Osteoblast (primary cell): ENCODE measurements around the gene OLFML1. TPM values are rescaled to one million over a fixed set of nuclear protein-coding genes. Genes with fewer than 3 reads are reported as not detected.
A peak's percentile ranks its signal among the peaks of the same experiment; 100 is the strongest.

ENCODE experiments used
- DNase-seq: peaks from one replicate; pipeline ENCODE4 v3.0.0; 2011; ENCODE audit warnings: low spot score, mixed read lengths; ENCODE audit not compliant: insufficient read length; ENCODE audit errors: missing footprints
- H2AFZ ChIP-seq: 2 replicates; pipeline ENCODE4 v1.6.0; 2011; ENCODE audit warnings: mild to moderate bottlenecking, low read length
- H3K27ac ChIP-seq: 2 replicates; pipeline ENCODE4 v1.5.1; 2011; ENCODE audit warnings: mild to moderate bottlenecking, low read depth, low read length, moderate library complexity
- H3K27me3 ChIP-seq: 2 replicates; pipeline ENCODE4 v1.6.0; 2012; ENCODE audit warnings: mild to moderate bottlenecking, control low read depth, inconsistent platforms, low read length, moderate library complexity; ENCODE audit not compliant: insufficient read depth
- H3K36me3 ChIP-seq: 2 replicates; pipeline ENCODE4 v1.5.1; 2011; ENCODE audit warnings: mild to moderate bottlenecking, low read length, control low read depth, moderate library complexity; ENCODE audit not compliant: insufficient read depth
- H3K4me1 ChIP-seq: 2 replicates; pipeline ENCODE4 v1.5.1; 2011; ENCODE audit warnings: mild to moderate bottlenecking, low read length, control low read depth, moderate library complexity; ENCODE audit not compliant: insufficient read depth
- H3K4me2 ChIP-seq: 2 replicates; pipeline ENCODE4 v1.6.0; 2011; ENCODE audit warnings: mild to moderate bottlenecking, low read length; ENCODE audit not compliant: insufficient read depth
- H3K4me3 ChIP-seq: fragments of 200-600 bp; sonication (generic); 3 replicates; pipeline ENCODE4 v1.5.1; 2012; ENCODE audit warnings: mild to moderate bottlenecking, low read length, inconsistent platforms; ENCODE audit not compliant: insufficient read depth
- H3K79me2 ChIP-seq: 2 replicates; pipeline ENCODE4 v1.6.0; 2012; ENCODE audit warnings: mild to moderate bottlenecking, low read length, control low read depth, inconsistent platforms; ENCODE audit not compliant: insufficient read depth
- H3K9me3 ChIP-seq: 2 replicates; pipeline ENCODE4 v1.5.1; 2011; ENCODE audit warnings: low read depth, low read length, control low read depth
- H4K20me1 ChIP-seq: 2 replicates; pipeline ENCODE4 v1.6.0; 2012; ENCODE audit warnings: mild to moderate bottlenecking, low read length, control low read depth; ENCODE audit not compliant: insufficient read depth
- CTCF ChIP-seq: IDR thresholded peaks from 2 replicates; pipeline ENCODE4 v1.5.1; 2011; ENCODE audit warnings: mild to moderate bottlenecking, low read depth, low read length, moderate library complexity; ENCODE audit errors: extremely low read depth
- total RNA-seq: library from RNA; depleted of rRNA; stranded (reverse); fragments of >200 nt; gene quantifications from 2 replicates; pipeline ENCODE4 v1.2.3, GENCODE V29; 2012

The OLFML1 gene
- total RNA-seq, 1 donor = 20.3 TPM

- no peaks in the 10 kb centered on the region for H3K79me2 ChIP-seq
- no peaks in the 10 kb centered on the region for H3K9me3 ChIP-seq
- H3K27me3 ChIP-seq = no peaks in the 10 kb centered on the region
- no peaks in the 10 kb centered on the region for H3K36me3 ChIP-seq
- peak overlapping the region; percentile 7 for H3K4me3 ChIP-seq
- H3K4me1 ChIP-seq = peaks cover 10% of the 10 kb centered on the region
- TF ChIP-seq CTCF = no peak
- no peaks in the 10 kb centered on the region for H4K20me1 ChIP-seq
- DNase-seq = no peak
- H3K27ac ChIP-seq = no peak overlapping the region
- H3K4me2 ChIP-seq = no peak overlapping the region
- H2AFZ ChIP-seq = no peak overlapping the region
Observed at GRCh38 chr11:7486098-7486780, 933 bp downstream of the OLFML1 start.

- Histone ChIP-seq H2AFZ (no peak overlapping the region), H3K27ac (no peak overlapping the region), H3K79me2 (no peaks in the 10 kb centered on the region), H3K4me1 (peaks cover 10% of the 10 kb centered on the region), H4K20me1 (no peaks in the 10 kb centered on the region), H3K9me3 (no peaks in the 10 kb centered on the region), H3K4me2 (no peak overlapping the region), H3K27me3 (no peaks in the 10 kb centered on the region), H3K4me3 (no peak overlapping the region), H3K36me3 (no peaks in the 10 kb centered on the region)
- TF ChIP-seq CTCF = no peak
- no peak for DNase-seq
Observed at GRCh38 chr11:7486781-7487140, 1.5 kb downstream of the OLFML1 start.

DNA sequence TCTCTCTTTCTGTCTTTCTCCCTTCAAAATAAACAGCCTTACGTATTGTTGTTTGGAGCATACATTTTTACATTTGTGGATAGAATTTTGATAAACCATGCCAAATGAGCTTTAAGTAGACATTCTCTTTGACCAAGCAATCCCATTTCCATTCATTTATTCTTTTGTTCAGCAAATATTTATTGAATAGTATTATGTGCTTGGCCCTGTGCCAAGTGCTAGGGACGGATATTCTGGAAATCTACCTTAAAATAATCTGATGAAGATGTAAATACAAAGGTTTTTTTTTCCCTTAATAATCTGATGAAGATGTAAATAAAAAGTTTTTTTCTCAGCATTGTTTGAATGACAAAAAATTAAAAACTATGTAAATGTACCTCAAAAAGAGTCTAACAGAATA, 2.1 kb downstream of the OLFML1 start:
- Histone ChIP-seq H3K4me2 (no peak overlapping the region), H3K4me3 (no peak overlapping the region)

DNA sequence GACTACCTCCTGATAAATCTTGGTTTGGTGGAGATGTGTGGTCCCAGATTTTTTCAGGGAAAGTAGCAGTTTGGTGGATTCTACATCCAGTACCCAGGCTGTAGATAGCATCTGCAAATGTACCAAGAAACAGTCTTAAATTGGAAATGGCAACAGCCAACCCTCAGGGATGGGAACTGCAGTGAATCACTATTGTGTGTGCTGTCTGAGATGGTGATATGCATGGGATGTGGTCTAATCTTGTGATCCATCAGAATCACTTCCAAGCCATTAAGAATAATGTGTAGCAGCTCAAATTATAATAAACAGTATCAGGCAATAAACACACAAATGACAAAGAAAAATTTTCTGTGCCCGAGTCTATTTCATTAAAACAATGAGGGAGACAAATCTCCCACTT, 3.4 kb downstream of the OLFML1 start:
- DNase-seq = no peak
- Histone ChIP-seq H4K20me1 (no peaks in the 10 kb centered on the region), H3K4me3 (no peak overlapping the region), H3K4me1 (peaks cover 10% of the 10 kb centered on the region), H3K79me2 (no peaks in the 10 kb centered on the region), H2AFZ (no peak overlapping the region), H3K36me3 (no peaks in the 10 kb centered on the region), H3K27ac (no peak overlapping the region), H3K4me2 (no peak overlapping the region), H3K27me3 (no peaks in the 10 kb centered on the region), H3K9me3 (no peaks in the 10 kb centered on the region)
- TF ChIP-seq CTCF = no peak

More for the DNA sequence above, 2.1 kb downstream of the OLFML1 start:
- H3K27ac ChIP-seq = no peak overlapping the region
- H3K9me3 ChIP-seq = no peaks in the 10 kb centered on the region
- H3K79me2 ChIP-seq = no peaks in the 10 kb centered on the region
- H4K20me1 ChIP-seq = no peaks in the 10 kb centered on the region
- H2AFZ ChIP-seq = no peak overlapping the region
- no peak for TF ChIP-seq CTCF
- H3K27me3 ChIP-seq = no peaks in the 10 kb centered on the region
- DNase-seq = no peak
- no peaks in the 10 kb centered on the region for H3K36me3 ChIP-seq
- peaks cover 10% of the 10 kb centered on the region for H3K4me1 ChIP-seq
